Calu3 (cell line): Measurements from ENCODE around the gene CDC14A. TPM values are rescaled to one million over a fixed set of nuclear protein-coding genes. Genes with fewer than 3 reads are reported as not detected.

Source experiments
- BruUV-seq: library from RNA; stranded (reverse); fragments of 400-500 nt; replicated peaks from 2 replicates; lab custom pipeline; 2021; lab: Mats Ljungman, UMichigan
- CTCF ChIA-PET: fragments of 300-600 bp; sonication (Branson Sonifier 250); formaldehyde crosslinking; loops from one replicate; lab custom pipeline; 2022; ENCODE audit warnings: antibody characterized with exemption; lab: Charles Lee
- DNase-seq: peaks from one replicate; pipeline ENCODE4 v3.0.0; 2022
- H3K27ac Mint-ChIP-seq: one replicate; pipeline ENCODE4 v1.8.0; 2022; ENCODE audit warnings: mixed read lengths; ENCODE audit not compliant: unreplicated experiment
- H3K27me3 Mint-ChIP-seq: one replicate; pipeline ENCODE4 v1.8.0; 2022; ENCODE audit warnings: mixed read lengths; ENCODE audit not compliant: unreplicated experiment
- H3K36me3 Mint-ChIP-seq: one replicate; pipeline ENCODE4 v1.8.0; 2022; ENCODE audit warnings: mild to moderate bottlenecking, moderate library complexity, mixed read lengths; ENCODE audit not compliant: insufficient read depth, unreplicated experiment
- H3K4me1 Mint-ChIP-seq: one replicate; pipeline ENCODE4 v1.8.0; 2022; ENCODE audit warnings: mild to moderate bottlenecking, low read depth, mixed read lengths; ENCODE audit not compliant: unreplicated experiment
- H3K4me3 Mint-ChIP-seq: one replicate; pipeline ENCODE4 v1.8.0; 2022; ENCODE audit warnings: mild to moderate bottlenecking, low read depth, moderate library complexity, mixed read lengths; ENCODE audit not compliant: unreplicated experiment
- H3K9me3 Mint-ChIP-seq: one replicate; pipeline ENCODE4 v1.8.0; 2022; ENCODE audit warnings: low read depth, mixed read lengths; ENCODE audit not compliant: unreplicated experiment
- intact Hi-C: fragments of 100-400 bp; cut with micrococcal nuclease; formaldehyde crosslinking; loops from one replicate; pipeline ENCODE4 v1.10.0; 2022; ENCODE audit not compliant: unreplicated experiment
- total RNA-seq: library from RNA; stranded (reverse); gene quantifications from 2 replicates; pipeline ENCODE4 v1.2.3, GENCODE V29; 2022
- TF ChIP-seq, protein P1 (sequence below): fragments of 200-600 bp; IDR thresholded peaks from one replicate; pipeline ENCODE4 v1.8.0; 2022; ENCODE audit warnings: antibody characterized with exemption; ENCODE audit not compliant: unreplicated experiment

CDC14A gene
- total RNA-seq, 1 experiment from 2014 or later: 8.5 TPM

DNA sequence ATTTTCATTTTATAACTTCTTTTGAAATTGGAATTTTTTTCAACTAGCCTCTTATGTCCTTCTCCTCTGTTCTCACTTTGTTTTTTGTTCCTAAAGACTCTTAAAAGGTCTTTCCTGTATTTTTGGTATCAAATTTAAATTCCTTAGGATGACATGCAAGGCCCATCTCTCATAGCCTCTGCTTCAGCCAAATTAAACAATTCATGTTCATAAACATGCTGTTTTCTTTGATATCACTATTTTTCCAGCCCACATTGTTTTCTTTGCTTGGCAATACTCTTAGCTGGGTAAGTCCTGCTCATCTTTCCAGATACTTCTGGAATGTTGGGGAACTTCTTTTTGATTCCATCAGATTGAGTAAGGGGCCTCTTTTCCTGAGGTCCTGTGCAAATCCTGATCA is 129.9 kb downstream of the CDC14A start:
- no TSS peak for BruUV-seq
- no peak overlapping the region for H3K4me3 Mint-ChIP-seq
- CTCF ChIA-PET: interaction anchor here (0.6 kb wide), 1 partner anchor 33 kb away, joined by 3 read pairs; no protein-coding TSS in a partner anchor

DNA sequence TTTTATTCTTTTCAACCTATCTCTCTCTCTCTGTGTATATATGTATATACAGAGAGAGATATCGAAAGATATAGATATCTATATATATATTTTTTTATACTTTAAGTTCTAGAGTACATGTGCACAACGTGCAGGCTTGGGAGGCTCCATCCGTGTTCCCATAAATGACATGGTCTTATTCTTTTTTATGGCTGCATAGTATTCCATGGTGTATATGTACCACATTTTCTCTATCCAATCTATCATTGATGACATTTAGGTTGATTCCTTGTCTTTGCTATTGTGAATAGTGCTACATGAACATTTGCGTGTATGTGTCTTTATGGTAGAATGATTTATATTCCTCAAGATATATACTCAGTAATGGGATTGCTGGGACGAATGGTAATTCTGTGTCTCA is 130.4 kb downstream of the CDC14A start:
- CTCF ChIA-PET: no interaction called here
- no peaks in the 10 kb centered on the region for H3K36me3 Mint-ChIP-seq
- no peak for DNase-seq
- H3K4me1 Mint-ChIP-seq: no peaks in the 10 kb centered on the region
- no peak overlapping the region for H3K4me3 Mint-ChIP-seq
- TF ChIP-seq, protein P1, sequence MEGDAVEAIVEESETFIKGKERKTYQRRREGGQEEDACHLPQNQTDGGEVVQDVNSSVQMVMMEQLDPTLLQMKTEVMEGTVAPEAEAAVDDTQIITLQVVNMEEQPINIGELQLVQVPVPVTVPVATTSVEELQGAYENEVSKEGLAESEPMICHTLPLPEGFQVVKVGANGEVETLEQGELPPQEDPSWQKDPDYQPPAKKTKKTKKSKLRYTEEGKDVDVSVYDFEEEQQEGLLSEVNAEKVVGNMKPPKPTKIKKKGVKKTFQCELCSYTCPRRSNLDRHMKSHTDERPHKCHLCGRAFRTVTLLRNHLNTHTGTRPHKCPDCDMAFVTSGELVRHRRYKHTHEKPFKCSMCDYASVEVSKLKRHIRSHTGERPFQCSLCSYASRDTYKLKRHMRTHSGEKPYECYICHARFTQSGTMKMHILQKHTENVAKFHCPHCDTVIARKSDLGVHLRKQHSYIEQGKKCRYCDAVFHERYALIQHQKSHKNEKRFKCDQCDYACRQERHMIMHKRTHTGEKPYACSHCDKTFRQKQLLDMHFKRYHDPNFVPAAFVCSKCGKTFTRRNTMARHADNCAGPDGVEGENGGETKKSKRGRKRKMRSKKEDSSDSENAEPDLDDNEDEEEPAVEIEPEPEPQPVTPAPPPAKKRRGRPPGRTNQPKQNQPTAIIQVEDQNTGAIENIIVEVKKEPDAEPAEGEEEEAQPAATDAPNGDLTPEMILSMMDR: no peak
- H3K27ac Mint-ChIP-seq: no peak overlapping the region
- no peaks in the 10 kb centered on the region for H3K9me3 Mint-ChIP-seq
- no peaks in the 10 kb centered on the region for H3K27me3 Mint-ChIP-seq
- intact Hi-C loops: no loop called here
- no TSS peak for BruUV-seq

More for the DNA sequence above, 129.9 kb downstream of the CDC14A start:
- H3K4me1 Mint-ChIP-seq: no peaks in the 10 kb centered on the region
- no peak for DNase-seq
- H3K36me3 Mint-ChIP-seq: no peaks in the 10 kb centered on the region
- intact Hi-C loops: no loop called here
- H3K27me3 Mint-ChIP-seq: no peaks in the 10 kb centered on the region
- no peak overlapping the region for H3K27ac Mint-ChIP-seq
- TF ChIP-seq, protein P1: no peak
- no peaks in the 10 kb centered on the region for H3K9me3 Mint-ChIP-seq

DNA sequence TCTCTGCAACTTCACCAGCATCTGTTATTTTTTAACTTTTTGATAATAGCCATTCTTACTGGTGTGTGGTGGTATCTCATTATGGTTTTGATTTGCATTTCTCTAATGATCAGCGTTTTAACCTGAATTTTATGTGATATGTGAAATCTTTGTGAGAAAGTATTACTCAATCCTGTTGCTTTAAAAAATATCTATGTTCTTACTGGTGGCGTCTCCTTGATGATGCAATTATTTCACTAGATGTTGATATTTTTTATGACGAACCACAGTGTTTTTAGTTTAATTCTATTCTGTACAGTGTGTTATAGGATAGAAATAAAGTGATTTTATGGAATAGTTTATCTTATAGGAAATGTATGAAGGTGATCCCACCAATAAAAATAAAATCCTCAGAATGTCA is 130.9 kb downstream of the CDC14A start:
- CTCF ChIA-PET: no interaction called here
- intact Hi-C loops: no loop called here
- TF ChIP-seq, protein P1: no peak

GRCh38 chr1:100485855-100486258 is 133.6 kb downstream of the CDC14A start:
- Mint-ChIP-seq H3K36me3 (no peaks in the 10 kb centered on the region), H3K9me3 (no peaks in the 10 kb centered on the region), H3K4me3 (no peak overlapping the region), H3K27ac (no peak overlapping the region), H3K4me1 (no peaks in the 10 kb centered on the region), H3K27me3 (no peaks in the 10 kb centered on the region)
- no TSS peak for BruUV-seq
- CTCF ChIA-PET: no interaction called here
- TF ChIP-seq, protein P1: no peak
- intact Hi-C loops: no loop called here
- DNase-seq: no peak

More for the DNA sequence above, 130.9 kb downstream of the CDC14A start:
- H3K36me3 Mint-ChIP-seq: no peaks in the 10 kb centered on the region
- H3K27ac Mint-ChIP-seq: no peak overlapping the region
- no peak for DNase-seq
- no peaks in the 10 kb centered on the region for H3K4me1 Mint-ChIP-seq
- BruUV-seq: no TSS peak
- no peaks in the 10 kb centered on the region for H3K9me3 Mint-ChIP-seq
- H3K27me3 Mint-ChIP-seq: no peaks in the 10 kb centered on the region
- H3K4me3 Mint-ChIP-seq: no peak overlapping the region
